Left renal cortex interstitium (tissue), 4 donors: ENCODE results near the gene PATJ. TPM values are rescaled to one million over a fixed set of nuclear protein-coding genes. Genes with fewer than 3 reads are reported as not detected.

Source experiments
- DNase-seq, 4 donors: peaks; one replicate each; pipeline ENCODE4 v3.0.0-alpha.2; 2013; ENCODE audit warnings: low read depth in 4 of 4, low spot score in 2 of 4, missing footprints in 1 of 4
- polyA plus RNA-seq, 4 donors: library from polyadenylated mRNA; unstranded; fragments of 120-200 nt; gene quantifications; one replicate each; pipeline ENCODE4 v1.2.1, GENCODE V29; 2013; ENCODE audit not compliant: insufficient read length in 4 of 4

The PATJ gene
- polyA plus RNA-seq, 4 donors: 33.0 to 61.4 (median 48.7) TPM

DNA sequence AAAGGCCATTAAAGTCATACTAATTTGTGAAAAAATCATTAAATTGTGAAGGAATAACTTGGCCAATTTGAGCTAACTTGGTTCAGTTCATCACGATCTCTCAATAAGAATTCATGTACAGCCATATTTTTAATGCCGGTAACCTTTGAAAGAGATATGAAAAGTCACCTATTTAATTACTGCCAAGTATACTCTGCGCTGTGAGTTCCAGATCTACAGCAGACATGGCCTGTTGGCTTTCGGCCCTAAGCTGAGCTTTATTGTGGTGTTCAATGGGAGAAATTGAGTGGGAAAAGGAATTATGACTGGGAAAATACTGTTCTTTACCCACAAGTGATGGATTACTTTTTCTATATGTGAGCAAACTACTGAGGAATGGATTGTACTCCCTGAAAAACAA, 292.5 kb downstream of the PATJ start:
- no peak for DNase-seq

DNA sequence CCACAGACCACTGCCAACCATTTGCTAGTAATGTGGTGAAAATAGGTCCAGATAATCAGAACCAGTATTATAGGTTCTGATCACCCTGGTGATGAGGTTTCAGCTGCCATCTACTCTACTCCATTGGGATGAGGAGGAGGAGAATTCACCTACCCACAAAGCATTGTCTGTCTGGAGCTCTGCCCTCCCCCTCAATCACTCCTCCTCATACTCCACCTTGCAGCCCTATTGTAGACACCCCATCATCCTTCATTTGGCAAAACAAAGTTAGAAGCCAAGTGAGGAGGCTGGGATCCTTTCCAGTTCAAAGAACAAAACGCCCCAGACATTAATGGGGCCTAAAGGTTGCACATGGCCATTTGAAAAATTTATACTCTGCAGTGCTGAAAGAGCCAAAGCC, 295.0 kb downstream of the PATJ start:
- DNase-seq: no peak

DNA sequence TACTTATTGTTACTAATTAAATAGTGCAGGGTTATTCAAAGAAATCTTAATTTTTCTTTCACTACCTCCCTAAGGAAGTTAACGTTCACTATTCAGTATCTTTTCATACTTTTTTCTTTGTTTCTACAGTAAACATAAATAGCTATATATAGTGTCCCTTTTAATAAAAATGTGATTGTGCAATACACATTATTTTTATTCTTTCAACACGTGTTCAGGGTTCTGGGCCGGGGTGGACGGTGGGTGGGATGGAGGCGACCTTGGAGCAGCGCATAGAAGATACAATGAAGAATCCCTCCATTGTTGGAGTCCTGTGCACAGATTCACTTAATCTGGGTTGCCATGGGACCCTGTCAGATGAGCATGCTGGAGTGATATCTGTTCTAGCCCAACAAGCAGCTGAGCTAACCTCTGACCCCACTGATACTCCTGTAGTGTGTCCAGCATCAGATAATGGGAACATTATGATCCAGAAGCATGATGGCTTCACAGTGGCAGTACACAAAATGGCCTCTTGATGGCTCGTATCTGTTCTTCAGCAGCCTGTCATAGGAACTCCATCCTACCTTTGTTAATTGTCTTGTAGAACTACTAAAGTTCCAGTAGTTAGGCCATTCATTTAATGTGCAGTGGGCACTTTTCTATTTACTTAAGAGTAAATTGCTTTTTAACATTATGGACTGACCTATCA, 296.5 kb downstream of the PATJ start:
- DNase-seq: no peak

DNA sequence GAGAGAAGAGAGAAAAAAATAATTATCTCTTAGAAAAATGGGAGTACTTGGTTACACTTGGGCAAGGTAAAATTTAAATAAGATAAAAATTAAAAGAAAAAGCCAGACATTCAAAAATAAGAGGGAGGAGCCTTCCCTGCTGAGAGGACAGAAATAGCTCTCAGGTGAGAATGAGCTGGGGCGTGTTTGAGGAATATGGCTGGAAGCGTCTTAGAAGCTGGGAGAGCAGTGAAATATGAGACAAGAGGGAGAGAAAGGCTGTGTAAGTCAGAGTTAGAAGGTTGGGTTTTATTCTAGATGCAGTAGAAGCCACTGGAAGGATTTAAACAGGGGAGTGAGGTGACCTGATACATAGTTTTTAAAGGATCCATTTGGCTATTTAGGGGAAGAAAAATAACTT, 298.2 kb downstream of the PATJ start:
- no peak for DNase-seq

DNA sequence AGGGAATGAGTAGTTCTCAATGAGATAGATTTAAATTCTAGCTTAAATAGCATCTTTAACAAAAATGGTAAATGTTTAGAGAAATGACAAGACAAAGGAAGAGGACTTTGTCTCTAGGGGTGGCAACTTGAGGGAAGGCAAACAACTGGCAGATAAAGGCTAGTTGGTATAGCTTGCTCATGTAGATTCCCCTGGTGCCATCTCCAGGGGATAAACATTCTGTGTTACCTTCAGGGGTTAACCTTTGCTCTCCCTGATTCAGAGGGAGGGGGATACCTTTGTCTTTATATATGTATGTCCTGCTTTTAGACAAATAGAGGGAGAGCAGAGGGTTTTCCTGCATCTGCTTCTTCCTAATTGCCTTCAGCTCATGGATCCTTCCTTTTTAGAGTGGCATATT, 298.7 kb downstream of the PATJ start:
- DNase-seq: no peak

DNA sequence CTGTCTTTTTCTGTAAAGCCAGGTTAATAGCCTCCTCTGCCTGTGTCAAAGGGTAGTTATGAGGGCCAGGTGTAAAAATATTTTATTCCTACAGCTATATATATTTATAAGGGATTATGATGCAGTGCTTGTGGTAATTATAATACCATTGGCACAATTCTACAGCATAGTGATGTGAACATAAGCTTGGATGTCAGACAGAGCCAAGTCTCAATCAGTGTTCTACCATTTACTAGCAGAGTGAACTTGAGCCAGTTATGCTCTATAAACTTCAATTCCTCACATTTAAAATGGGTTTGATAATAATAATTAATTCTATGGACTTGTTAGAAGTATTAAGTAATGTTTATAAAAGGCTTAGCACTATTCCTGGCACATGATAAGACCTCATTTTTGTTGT, 300.9 kb downstream of the PATJ start:
- no peak for DNase-seq

DNA sequence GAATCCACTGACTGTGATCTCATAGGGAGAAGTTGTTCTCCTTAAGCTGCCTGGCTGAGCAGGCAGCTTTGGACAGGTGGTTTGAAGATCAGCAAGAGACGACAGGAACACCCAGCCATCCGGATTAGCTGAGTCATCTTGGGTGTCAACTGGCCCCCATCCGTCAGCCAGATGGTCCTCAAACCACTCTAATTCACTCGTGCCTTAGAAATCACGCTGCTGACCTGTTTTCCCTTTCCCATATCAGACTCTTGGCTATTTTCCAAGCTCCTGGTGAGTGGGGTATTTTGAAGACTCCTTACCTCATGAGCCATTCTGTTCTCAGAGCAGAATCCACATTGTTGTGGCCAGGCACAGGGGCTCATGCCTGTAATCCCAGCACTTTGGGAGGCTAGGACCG, 303.3 kb downstream of the PATJ start:
- DNase-seq: no peak

DNA sequence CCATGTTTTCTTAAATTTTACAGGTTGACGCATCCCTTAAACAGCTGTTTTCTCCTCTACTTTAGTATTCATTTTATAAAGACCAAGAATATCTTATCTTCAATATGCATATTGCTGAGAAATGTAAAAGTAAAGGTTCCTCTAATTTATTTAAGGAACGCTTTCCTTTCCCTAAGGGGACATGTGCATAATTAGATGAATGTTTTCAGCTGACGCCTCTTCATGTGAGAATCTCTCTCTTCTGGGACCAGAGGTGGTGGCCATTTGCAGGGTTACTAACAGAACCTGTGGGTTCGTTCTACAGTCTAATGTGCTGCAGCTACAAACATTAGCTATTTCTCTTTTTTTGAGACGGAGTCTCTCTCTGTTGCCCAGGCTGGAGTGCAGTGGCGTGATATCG, 304.6 kb downstream of the PATJ start:
- DNase-seq: no peak

DNA sequence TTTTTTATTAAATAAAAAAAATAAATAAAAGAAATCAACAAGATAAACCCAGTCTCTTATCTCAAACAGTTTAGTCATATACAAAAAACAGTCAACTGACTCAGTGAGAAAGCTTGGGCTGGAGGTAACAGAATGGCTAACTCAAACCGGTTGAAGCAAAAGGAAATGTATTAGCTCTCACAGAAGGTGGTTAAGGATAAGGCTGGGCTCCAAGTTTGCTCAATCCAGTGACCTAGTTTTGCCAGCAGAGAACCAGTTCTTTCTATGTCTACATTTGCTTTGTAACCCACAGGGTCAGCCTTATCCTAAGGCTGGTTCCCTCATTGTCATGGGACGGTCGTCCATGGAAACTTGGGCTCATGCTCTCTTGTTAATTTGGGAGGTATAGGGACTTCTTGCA, 307.9 kb downstream of the PATJ start:
- no peak for DNase-seq

DNA sequence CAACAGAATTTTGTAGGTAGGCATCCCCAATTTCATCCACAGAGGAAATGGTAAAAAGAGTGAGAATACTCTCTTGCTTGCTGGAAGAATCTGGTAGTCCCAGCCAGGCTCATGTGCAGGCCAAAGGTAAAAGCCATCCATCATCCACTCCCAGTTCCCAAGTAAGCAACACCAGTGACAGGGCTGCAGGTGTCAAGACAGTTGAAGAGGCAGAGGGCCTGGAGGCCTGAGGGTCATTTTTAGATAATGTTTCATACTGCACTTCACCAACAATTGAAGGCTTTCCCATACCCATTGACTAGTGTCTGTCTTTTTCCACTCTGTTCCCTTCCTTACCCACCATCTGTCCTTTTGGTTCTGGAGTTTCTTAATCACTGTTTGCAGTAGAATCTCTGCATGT, 310.7 kb downstream of the PATJ start:
- no peak for DNase-seq

DNA sequence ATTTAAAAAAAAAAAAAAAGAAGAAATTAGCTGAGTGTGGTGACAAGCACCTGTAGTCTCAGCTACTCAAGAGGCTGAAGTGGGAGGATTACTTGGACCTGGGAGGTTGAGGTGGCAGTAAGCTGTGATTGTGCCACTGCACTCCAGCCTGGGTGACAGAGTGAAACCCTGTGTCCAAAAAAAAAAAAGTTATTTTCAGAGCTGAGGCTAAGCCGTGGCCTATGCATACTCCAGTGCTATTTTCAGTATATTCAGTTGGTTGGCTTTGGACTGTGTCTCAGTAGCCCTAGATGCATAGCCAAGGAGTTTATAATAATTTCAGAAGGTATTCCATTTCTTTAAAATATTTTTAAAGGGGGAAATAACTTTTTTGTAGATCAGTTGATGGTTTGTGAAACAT, 311.9 kb downstream of the PATJ start:
- DNase-seq: no peak

DNA sequence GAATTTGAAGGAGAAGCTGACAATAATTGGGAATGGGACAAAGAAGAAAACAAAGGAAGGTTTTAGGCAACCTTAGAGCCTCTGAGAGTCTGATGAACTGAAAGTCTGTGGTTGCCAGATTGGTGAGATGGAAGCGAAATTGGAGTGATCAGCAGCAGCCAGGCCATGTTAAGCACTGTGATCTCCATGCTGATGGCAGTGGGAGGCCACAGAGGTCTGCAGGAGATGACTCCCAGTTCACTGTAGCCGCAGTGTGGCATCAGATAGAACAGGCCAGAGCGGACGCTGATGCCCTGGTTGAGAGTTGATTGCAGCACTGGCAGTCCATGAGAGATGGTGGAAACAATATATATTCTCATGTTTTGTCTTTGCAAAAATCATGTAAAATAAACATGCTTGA, 314.9 kb downstream of the PATJ start:
- no peak for DNase-seq

DNA sequence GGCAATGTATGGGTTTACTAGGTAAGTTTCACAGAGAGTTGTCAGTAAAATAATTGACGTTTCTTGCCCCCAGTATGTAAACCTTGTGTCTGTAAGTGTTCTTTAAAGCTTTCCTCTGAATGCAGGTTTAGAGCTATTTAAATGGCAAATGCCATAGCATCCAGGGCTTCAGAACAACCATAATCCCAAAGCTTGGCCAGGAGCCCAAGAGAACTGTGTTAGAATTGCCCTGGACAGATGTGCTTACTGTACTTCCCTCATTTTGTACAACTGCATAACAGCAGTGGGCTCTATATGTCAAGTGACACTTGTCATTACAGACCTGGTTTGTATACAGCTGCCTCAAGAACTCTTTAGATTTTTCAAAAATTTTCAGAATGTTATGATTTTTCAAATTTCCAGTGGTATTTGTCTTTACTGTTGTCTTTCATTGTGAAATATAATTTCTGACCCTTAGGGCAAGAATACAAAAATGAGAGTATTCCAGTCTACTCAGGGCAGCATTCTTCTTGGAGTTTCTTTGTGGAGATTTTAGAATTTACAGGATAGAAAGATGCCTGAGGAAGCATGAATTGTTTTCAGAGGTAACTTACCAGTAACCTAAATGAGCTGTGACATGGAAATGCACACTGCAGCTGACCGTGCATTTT, 315.5 kb downstream of the PATJ start:
- no peak for DNase-seq

DNA sequence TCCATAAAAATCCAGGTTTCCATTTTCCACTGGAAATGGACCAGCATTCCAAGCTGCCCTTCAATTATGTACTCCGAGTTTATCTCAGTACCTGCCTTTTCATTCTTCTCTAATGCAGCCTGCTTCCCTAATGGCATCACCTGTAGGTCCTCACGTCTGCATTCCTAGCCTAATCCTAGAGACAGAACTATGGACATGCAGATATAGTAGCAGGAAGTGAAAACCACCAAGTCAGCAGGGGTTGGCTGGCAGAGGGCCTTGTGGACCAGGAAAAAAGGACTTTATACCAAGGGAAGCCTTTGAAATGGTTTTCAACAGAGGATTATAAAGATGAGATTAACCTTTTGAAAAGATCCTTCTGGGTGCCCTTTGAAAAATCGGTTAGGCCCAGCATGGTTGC, 316.7 kb downstream of the PATJ start:
- DNase-seq: no peak

DNA sequence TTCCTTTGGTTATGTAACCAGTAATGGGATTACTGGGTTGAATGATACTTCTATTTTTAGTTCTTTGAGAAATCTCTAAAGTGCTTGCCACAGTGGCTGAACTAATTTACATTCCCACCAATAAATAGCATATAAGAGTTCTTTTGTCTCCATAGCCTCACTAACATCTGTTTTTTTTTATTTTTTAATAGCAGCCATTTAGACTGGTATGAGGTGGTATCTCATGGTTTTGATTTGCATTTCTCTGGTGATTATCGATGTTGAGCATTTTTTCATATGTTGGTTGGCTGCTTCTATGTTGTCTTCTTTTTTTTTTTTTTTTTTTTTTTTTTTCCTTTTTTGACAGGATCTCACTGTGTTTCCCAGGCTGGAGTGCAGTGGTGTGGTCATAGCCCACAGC, 319.8 kb downstream of the PATJ start:
- DNase-seq: no peak

DNA sequence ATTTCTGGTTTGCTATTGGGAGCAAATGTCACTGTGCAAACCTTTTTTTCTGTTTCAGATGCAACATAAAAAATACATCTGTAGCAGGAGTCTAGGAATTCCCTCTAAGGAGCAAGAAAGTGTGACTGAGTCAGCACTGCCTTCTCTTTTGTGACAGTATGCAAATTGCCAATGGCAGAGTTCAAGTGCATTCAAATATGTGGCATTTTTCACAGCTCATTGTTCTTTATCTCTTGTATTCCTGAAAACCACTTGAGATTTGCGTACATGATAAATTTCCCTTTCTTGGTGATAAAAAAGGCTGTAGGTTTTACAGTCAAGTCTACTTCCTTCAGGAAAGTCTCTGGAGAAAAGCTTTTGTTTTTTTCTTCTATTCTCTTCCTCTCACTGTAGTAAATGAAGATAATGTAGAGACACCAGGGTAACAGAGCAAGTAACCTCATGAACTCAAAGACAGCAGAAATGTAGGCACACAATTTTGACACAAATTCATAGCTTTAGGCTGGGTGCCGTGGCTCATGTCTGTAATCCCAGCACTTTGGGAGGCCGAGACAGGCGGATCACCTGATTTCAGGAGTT, 322.6 kb downstream of the PATJ start:
- DNase-seq: no peak

DNA sequence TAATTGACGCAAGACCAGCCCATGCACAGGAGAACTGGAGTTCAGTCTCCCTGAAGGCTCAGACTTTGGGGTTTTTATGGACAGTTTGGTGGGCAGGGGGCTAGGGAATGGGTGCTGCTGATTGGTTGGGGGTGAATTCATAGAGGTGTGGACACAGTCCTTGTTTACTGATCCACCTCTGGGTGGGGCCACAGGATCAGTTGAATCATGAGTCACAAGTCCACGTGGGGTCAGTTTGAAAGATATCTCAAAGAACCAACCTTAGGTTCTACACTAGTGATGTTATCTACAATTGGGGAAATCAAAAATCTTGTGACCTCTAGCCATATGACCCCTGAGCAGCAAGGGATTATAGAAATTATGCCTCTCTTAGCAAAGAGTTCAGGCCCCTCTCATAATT, 324.4 kb downstream of the PATJ start:
- no peak for DNase-seq

DNA sequence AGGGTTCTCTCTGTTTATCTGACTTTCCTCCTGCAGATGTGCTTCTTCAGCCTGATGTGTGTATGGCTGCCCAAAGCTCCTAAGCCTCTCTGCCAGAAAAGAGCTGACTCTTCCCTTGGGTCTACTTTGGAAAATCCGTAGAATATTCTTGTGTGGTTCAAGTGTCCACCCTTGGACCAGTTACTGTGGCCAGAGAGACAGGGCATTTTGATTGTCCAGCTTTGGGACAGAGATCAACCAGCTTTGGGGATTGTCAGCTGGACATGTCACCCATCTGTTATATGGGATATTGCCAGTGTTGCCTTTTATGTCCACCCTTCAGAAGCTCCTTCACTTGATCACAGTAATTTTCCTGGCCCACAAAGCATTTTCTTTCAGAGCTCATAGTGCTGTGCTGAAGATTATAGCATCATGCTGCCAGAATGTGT, 326.1 kb downstream of the PATJ start:
- no peak for DNase-seq

DNA sequence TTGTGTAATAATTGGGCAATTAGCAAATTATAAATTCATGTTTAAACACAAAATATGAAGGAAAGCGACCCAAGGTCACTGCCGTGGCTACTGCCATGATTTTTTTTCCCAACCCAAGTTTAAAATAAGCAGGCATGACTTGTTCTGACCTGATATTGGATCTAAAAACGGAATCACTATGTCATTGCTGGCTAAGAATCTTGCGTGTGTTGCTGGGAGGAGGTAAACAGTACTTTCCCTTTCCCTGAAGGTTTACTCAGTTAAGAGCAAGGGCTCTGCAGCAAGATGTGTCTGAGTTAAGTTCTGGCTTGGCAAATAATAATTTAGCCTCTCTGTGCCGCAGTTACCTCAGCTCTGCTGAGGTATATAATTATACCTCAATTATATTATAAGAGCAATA, 326.7 kb downstream of the PATJ start:
- DNase-seq: no peak

DNA sequence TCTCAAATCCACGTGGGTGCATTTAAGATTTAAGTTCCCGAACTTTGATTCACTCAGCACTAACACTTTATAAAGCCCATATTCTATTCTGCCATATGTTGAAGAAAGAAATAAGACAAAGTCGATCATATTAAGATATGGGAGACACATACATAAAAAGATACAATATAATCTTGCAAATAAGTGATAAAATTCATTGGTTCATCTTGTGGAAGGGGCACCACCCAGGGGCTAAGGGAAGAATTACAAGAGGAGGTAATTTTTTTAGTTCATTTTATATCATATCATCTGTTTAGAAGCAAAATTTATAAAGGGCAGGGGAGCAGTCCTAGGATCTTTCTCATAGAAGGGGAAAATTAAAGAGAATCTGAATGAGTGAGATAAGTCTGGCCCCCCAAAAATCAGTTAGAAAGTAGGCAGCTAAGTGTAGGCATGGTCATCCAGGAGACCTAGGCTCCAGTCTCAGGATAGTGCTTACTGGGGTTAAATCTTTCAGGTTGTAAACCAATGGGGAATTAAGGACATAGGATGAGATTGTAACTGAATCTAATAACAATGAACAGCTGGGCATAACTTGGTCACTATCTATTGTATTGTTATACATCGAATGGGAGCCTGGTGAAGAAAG, 328.2 kb downstream of the PATJ start:
- DNase-seq: no peak

DNA sequence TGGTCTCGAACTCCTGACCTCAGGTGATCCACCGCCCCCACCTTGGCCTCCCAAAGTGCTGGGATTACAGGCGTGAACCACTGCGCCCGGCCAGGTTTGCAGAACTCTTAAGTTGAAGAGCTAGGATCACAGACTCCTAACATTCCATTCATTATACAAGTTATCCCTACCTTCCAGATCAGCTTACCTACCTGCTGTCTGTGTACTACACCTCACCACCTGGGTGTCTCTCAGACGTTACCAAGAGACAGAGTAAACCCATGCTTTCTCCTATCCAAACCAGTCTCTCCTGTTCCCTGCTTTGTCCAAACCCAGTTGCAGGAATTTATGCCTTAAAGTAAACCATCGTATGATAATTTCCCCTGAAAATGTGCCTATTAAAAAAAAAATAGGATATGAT, 329.4 kb downstream of the PATJ start:
- DNase-seq: no peak

DNA sequence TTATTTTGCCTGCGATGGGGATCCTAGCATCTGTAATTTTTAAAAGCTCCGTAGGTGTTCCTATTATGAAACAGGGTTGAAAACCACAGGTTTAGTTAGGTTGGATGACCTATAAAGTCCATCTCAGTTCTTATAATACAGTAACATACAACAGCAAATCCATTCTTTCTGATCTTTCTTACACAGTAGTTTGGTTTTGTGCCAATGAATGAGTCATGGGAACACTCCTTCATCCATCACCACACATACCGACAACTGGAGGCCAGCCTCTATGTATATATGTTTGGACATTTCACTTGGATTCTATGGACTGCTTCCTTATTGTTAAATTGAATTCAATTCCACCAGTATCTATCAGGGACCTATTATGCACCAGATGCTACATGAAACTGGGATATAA, 334.0 kb downstream of the PATJ start:
- DNase-seq: no peak
